ENCODE measurements around the gene PUS7L.
A peak's percentile ranks its signal among the peaks of the same experiment; 100 is the strongest.
"Not testable (repeated sequence)": the region's sequence is repeated elsewhere in the genome, so short reads cannot be mapped to it uniquely, and the experiment has no call there.

The PUS7L gene, protein sequence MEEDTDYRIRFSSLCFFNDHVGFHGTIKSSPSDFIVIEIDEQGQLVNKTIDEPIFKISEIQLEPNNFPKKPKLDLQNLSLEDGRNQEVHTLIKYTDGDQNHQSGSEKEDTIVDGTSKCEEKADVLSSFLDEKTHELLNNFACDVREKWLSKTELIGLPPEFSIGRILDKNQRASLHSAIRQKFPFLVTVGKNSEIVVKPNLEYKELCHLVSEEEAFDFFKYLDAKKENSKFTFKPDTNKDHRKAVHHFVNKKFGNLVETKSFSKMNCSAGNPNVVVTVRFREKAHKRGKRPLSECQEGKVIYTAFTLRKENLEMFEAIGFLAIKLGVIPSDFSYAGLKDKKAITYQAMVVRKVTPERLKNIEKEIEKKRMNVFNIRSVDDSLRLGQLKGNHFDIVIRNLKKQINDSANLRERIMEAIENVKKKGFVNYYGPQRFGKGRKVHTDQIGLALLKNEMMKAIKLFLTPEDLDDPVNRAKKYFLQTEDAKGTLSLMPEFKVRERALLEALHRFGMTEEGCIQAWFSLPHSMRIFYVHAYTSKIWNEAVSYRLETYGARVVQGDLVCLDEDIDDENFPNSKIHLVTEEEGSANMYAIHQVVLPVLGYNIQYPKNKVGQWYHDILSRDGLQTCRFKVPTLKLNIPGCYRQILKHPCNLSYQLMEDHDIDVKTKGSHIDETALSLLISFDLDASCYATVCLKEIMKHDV

DNA sequence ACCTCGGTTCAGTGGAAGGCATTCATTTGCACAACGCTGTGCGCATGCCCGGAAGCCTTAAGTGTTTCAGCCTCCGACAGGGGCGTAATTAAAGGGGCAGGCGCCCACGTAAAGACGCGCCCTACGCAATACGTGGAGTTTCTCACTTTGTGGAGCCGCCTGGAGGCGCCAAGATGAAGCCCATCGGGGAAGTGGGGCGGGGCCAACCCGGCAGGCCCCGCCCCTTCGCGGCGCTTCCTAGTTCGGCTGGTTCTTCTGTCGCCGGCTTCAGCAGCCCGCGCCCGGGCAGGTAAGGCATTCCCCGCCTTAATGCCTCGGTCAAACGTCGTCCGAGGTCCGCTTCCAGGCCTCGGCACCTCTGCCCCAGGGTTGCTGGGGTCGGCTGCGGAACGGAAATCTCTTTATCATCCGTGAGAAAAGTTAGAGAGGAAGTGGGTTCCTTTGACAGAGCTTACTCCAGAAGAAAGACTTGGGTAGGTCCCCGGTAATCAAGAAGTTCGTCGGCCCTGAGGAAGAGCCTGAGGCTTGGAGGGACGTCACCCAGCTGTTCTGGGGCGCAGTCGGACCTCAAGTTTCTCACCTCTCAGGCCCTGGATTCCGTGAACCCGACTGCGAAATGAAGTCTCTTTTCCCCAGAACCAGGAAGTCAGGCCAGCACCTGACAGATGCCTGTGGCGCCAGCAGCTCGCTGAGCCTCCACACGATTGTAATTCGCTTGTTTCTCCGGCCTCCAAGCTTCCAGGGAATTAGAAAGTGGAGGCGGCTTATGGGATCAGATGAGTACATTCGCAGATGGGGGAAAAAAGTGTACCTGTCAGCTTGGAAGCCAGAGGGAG, at the start of gene PUS7L, which contains the start of gene IRAK4:
Gene PUS7L, minus strand, starts transcription at position 63 of the 836 bp plus-strand sequence. CDS start 3,545 bp downstream, outside the sequence.
Gene IRAK4, plus strand, starts transcription at position 224 of the 836 bp plus-strand sequence. CDS start 9,161 bp downstream, outside the sequence.
- peak; percentile 98 for DNase-seq

DNA sequence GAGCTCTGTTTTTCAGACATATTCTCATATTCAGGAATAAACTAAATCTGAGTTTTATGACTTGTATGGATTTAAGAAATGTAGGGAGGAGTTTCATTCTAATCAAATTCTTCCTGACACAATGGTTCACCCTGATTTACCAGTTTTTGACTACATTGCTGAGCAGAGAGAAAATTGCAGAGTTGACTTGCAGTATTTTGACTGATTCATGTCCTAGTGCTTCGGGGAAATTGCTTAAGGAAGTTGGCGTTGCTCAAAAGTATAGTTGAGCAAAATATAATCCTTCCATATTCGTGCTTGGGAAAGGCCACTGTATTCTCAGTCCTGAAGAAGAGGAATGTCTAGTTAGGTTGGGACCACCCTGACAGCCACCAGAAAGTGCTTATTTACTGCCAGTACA, 48.8 kb upstream of the PUS7L start:
- DNase-seq = no peak

DNA sequence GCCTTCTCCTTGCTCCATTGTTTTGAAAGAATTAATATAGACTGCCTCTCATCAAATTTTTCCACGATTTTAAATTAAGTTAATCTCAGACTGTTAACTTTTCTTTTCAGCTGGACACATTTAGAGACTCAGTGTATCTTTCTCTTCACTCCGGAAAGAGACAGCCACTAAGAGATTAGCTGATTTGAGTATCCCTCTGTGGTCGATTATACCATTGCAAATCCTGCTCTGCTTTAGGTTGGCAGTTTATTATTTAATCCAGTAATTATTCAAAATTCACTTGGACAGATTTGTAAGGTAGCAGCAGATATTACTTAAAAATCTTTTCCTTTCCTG, 48.1 kb upstream of the PUS7L start:
- DNase-seq = no peak

DNA sequence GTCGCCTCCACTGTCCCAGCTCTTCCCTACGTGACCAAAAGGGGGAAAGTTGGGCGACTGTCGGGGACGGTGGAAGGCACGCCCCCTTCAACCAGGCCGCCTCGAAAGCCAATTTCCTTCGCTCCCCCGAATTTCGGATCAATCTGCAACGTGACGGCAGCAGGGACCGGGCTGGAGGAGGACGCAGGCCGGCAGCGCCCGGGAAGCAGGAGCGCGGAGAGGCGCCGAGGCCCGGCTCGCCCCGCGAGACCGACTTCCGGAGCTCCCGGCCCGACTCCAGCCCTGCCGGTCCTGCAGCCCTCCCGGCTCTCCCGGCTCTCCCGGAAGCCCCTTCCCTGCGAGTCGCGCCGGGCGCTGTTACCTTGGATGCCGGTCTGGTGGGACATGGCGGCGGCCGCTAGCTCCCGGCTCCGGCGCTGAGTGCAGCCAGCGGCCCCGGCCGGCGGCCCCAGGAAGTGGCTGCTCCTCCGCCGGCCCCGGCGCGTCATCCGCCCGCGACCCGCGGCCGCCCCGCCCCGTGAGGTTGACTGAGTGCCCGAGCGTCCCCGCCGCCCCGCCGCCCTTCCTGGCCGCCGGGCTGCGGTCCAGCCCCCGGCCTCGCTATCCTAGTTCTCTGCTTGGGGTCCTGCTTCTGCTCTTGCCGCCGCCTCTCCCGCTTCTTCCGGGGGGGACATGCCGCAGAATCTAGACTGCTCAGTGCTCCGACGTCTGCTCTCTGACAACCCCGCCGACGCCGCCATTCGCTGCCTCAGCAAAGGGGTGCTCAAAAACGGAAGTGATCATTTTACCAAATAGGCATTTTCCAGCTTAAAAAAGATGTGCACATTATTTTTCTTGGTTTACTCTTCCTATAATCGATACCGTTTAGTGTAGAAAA, 47.5 kb upstream of the PUS7L start, which contains the start of gene TWF1:
Gene TWF1, minus strand, starts transcription at position 458 of the 877 bp plus-strand sequence. Its CDS starts 72 bp downstream, at position 386.
- DNase-seq = peak; percentile 87

GRCh38 chr12:43805149-43805859, 46.7 kb upstream of the PUS7L start:
- peak; percentile 46 for DNase-seq

- DNase-seq = no peak
These were observed 39.1 kb upstream of the PUS7L start for GRCh38 chr12:43797561-43798217.

DNA sequence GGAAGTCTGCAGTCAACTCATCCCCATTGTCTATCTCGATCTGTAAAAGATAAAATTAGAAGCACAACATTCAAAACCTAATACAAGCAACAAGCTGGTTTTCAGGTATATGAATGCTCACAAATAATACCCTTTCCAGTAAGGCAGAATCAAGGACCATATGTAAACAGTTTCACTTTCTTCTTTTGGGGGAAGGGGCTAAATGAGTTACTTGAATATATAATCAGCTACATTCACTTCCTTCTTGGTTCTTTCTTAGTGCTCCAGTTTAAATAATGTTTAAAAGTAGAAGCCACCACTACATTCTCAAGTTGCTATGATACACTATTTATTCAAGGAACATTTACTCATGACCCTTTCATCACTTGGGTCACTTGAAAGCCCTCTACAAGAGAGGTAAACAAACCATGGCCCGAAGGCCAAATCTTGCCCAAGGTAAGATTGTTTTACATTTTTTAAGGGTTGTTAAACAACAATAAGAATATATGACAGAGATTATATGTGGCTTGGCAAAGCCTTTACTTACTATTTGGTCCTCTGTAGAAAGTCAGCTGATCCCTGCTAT, 37.2 kb upstream of the PUS7L start:
- DNase-seq = no peak

- peak; percentile 12 for DNase-seq
These were observed 31.4 kb upstream of the PUS7L start for GRCh38 chr12:43789941-43790340.

DNA sequence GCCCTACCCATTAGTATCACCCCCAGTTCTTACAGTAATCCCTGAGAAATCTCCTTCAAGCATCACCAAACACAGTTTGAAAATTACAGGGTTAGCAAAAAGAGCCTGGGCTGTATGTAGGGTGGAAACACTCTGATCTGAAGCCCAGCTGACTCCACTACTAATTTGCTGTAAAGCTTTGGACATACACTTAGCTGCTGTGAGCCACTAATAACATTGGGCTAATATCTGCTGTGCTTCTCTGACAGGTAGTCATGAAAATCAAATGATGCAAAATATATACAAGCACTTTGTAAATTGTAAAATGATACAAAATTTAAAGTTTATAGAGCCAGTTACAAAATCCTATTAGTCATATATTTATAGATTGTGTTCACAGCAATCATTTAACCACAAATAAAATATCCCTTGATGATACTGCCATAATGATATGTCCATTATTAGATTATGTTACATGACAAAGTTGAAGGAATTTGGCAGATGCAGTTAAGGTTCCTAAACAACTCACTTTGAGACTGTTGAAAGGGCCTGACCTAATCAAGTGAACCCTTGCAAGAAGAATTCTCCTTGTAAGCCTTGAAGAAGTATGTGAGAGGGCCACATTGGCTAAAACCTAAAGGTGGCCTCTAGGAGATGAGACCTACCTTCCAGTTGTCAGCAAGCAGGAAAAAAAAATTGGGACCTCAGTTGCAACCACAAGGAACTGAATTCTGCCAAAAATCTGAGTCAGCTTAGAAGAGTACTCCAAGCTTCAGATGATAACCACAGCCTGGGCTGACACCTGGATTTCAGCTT, 28.5 kb upstream of the PUS7L start:
- DNase-seq = no peak

DNA sequence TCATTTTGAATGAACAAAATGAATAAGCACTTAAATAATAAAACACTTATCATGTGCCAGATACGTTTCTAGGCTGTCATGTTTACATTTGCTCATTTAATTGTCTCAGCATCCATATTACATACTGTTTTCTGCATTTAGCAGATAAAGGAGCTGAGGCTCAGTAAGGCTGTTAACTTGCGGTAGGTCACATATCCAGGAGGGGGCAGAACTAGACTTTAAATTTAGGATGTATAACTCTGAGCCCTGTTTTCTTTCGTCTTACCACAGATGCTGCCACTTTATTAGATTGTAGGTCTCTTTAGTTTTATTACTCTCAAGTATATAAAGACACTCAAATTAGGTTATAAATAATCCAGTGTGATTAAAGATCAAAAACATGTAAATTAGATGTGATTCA, 17.9 kb upstream of the PUS7L start:
- peak; percentile 17 for DNase-seq

- no peak for DNase-seq
These were observed 7.7 kb upstream of the PUS7L start for GRCh38 chr12:43766291-43766690.

DNA sequence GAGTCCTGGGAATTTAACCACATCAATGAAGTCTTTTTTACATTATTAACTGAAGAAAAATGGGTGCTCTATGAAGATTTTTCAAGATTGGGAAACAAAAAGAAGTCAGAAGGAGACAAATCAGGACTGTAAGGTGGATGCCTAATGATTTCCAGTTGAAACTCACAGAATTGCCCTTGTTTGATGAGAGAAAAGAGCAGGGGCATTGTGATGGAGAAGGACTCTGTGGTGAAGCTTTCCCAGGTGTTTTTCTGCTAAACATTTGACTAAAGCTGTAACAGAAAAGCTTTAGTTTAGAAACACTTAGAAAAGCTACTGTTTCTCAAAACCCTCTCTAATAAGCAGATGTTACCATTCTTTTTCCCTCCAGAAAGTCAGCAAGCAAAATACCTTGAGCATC, 5.9 kb upstream of the PUS7L start:
- DNase-seq = no peak

- DNase-seq = no peak
These were observed 5.2 kb upstream of the PUS7L start for GRCh38 chr12:43763769-43764168.

DNA sequence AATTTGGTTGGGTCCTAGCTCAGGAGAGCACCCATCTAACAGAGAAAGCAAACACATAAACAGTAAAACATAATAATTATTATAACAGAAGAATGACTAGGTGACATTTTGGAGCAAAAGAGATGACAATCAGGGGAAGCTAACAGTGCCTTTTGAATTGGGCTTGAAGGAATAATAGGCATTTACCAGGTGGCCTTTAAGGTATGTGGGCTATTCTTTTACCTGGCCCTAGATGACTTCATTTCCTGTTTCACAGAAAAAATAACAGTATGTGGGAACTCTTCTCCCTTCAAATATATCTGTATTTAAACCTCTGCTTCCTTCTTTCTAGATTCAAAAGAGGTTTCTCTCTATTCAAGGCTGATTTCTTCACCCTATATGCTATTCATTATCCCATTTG, 4.0 kb upstream of the PUS7L start:
- peak; percentile 7 for DNase-seq

DNA sequence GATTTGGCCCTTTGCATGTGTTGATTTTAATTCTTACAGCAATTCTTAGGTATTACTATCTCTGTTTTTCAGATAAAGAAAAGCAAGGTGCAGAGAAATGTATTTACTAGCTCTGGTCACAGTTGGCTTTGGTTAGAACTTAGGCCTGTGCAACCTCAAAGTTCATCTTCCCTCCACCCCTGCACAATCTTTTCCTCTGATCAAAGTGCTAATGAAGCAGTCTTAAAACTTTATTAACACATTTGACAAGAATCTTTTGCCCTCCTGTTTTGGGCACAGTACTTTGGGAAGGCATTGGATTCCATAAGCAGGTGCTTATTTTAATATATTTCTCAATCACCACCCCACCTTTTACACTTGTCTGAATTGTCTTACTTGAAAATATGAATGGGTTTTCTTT, 2.9 kb upstream of the PUS7L start:
- no peak for DNase-seq

GRCh38 chr12:43760396-43760795, 1.8 kb upstream of the PUS7L start:
- no peak for DNase-seq

DNA sequence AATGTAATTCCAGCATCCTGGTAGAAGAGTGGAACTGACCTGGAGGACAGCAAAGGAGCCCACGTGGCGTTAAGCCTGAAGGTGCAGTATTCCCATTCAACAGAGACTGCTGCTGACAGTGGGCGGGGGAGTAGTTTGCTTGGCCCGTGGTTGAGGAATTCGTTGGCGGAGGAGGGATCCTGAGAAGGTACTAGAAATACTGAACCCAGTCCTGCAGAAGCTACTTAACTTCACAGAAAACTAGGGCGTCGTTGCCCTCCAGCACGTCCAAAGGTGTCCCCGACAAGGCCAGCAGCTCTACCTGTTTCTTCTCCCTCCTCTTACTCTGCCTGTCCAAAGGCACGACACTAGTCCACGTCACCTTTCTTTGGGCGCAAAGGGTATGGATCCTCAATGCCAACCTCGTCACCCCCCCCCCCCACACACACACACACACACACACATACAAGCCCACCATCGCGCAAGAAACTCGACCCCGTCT, 303 bp downstream of the PUS7L start:
- DNase-seq = peak; percentile 61

- no peak for DNase-seq
These were observed 4.6 kb downstream of the PUS7L start for GRCh38 chr12:43754015-43754414.

DNA sequence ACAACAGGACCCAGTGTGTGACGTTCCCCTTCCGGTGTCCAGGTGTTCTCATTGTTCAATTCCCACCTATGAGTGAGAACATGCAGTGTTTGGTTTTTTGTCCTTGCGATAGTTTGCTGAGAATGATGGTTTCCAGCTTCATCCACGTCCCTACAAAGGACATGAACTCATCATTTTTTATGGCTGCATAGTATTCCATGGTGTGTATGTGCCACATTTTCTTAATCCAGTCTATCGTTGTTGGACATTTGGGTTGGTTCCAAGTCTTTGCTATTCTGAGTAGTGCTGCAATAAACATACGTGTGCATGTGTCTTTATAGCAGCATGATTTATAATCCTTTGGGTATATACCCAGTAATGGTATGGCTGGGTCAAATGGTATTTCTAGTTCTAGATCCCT, 7.2 kb downstream of the PUS7L start:
- not testable (repeated sequence) for DNase-seq

- DNase-seq = no peak
These were observed 7.8 kb downstream of the PUS7L start for GRCh38 chr12:43750814-43751213.
